GM18858 (cell line): ENCODE results near the gene WNK2.

ENCODE experiments used
- ATAC-seq: cut with Tn5 transposase; IDR thresholded peaks from one replicate; pipeline ENCODE4 v1.9.1; 2021; ENCODE audit not compliant: unreplicated experiment

WNK2 gene

DNA sequence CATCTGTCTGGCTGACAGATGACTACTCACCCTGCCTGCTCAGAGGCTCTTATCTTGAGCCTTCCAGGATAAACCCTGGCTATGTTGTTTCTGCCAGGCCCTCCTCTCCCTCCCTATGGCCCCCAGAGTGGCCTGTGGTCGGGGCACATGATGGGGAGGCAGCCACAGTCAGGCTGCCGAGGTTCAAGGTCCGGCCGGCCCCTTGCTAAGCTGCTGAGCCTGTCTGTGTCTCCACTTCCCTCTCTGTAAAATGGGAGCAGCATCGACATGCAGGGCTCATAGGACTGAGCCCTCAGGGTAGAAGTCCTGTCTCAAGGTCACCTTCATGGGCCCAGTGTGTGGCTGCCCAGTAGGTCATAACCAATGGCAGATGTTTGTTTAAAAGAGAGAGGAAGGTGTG lies 28.5 kb downstream of the WNK2 start:
- no peak for ATAC-seq

DNA sequence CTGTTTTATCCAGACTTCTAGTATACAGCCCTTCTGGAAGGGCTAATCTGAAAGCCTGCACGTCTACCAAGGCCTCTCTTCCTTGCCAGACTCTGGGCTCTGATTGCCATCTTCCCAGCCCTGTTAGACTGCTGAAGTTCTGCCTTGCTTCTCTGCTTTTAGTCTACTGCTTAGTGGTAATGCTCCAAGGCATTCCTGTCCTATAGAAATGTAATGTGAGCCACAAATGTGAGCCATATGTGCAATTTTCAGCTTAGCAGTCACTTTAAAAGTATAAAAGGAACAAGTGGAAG lies 32.1 kb downstream of the WNK2 start:
- no peak for ATAC-seq

DNA sequence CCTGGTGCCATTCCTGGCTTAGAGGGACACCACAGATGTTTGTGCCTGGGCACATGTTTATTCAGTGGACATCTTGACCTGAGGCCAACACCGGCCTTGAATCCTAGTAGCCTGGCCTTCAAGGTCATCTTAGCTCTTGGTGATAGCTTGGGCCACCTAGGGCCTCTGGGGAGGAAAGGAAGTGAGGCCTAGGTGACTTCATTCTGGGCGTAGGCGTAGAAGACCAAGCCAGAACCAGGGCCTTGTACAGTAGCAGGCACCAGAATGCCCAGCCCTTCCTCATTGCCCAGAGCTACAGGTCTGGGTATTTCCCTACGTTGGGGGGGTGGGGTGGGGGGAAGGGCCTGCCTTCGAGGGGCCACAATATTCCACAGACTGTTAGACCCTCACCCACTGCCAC lies 33.8 kb downstream of the WNK2 start:
- no peak for ATAC-seq

DNA sequence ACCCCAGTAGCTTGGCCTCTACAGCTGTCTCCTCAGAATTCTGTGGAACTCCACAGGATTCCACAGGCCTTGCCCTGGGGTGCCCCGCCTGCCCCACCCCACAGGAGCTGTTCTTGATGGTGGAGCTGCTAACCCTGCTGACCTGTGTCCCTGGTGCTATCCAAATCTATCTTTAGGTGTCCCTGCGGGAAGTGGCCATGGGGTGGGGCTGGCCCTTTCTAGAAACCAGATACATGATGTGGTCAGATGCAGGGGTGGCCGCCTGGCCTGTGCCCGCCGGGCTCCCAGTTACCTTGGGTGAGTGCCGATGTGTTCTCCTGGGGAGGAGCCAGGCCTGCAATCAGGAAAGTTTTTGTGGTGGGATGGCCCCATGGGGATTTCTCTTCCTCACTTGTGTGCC lies 34.2 kb downstream of the WNK2 start:
- ATAC-seq: no peak

DNA sequence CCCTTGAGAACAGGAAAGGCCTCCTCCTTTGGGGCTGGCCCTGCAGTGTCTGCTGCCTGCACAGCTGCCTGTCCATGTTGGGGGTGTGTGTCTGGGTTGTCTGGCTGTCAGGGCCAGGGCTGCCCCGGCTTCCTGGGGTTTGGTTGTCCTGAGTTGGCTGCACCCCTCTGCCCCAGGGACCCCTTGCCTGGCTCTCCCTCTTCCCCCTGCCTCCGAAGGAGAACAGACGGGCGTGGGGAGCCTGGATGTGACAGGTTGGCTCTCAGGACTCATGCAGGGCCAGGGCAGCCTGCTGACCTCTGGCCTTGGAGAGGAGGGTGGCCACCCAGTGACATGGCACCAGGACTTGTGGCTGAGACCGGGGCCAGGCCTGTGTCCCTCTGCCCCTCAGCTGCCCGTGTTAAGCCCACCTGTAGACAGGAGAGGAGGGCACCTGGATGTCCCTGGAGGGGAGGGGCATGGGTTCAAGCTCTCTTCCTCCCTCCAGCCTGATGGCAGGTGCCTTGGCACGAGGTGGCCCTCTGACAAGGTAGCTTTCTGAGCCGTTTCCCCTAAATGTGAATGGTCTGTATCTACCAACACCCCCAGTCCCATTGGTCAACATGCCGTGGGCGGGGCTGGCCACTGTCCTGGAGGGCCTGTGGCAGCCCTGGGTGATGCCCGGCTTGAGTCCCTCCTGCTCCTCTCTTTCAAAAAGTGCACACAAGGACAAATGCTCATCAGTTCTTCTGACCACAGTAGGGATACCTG lies 34.9 kb downstream of the WNK2 start:
- ATAC-seq: no peak

DNA sequence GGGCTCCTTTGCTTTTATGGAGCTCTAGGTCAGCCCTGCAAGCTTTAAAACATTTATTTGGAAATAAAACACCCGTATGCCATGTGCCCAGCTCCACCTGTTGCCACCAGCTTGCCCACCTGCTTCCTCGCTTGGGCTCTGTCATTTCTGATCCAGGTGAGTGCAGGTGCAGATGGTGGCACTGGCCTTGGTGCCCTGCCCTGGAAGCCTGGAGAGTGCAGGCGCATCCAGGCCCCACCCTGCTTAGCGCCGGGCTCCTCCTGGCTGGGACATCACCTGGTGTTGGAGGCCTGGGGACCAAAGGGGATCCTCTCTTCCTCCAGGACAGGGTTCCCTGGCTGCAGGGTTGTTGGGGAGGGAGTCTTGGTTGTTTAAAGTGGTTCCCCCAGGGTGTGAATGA lies 35.8 kb downstream of the WNK2 start:
- ATAC-seq: no peak

DNA sequence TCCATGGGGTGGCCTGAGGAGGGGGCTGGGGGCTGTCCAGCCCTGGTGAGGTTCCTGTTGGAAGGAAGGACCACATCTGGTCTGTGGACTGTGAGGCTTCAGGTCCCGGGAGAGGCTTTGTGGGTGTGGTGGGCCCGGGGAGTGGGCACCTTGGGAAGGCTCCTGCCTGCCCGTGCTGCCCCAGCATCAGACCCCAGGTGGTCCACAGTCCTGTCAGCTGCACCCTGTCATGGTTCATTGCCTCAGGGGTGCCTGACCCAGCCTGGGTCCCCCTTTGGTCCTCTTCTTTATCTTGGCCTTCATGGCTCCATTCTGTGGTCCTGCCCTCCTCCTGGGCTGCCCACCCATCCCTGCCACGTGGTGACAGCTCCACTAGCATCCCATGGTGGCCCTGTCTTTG lies 36.7 kb downstream of the WNK2 start:
- ATAC-seq: no peak

DNA sequence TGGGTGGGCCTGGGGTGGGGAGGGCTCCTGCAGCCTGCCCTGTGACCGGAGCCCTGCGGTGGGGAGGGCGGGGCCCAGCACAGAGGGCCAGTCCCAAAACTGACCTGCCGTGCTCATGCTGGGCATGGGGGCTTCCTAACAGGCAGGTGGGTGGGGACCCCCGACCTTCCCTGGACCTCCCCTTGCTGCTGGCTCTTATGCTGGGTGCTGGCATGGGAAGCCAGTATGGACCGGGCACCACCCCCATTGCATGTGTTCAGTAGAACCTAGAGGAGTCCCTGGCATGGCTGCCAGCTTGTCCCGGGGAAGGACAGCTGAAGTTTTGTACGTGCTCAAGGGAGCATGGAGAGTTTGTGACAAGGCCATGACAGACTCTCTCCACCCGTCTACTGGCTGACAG lies 37.1 kb downstream of the WNK2 start:
- no peak for ATAC-seq

DNA sequence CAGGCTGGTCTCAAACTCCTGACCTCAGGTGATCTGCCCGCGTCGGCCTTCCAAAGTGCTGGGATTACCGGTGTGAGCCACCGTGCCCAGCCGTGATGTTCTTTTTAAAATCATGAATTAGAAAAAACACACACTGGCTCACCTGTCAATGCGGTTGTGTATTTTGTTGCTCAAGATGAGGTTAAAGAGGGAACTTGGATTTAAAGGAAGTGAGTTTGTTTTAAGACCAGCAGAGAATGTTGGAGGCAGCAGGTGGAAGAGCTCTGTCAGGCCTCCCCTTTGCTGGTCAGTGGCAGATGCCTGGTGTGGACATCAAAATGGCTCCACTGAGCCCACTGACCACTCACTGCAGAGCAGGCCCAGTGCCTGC lies 38.9 kb downstream of the WNK2 start:
- no peak for ATAC-seq

DNA sequence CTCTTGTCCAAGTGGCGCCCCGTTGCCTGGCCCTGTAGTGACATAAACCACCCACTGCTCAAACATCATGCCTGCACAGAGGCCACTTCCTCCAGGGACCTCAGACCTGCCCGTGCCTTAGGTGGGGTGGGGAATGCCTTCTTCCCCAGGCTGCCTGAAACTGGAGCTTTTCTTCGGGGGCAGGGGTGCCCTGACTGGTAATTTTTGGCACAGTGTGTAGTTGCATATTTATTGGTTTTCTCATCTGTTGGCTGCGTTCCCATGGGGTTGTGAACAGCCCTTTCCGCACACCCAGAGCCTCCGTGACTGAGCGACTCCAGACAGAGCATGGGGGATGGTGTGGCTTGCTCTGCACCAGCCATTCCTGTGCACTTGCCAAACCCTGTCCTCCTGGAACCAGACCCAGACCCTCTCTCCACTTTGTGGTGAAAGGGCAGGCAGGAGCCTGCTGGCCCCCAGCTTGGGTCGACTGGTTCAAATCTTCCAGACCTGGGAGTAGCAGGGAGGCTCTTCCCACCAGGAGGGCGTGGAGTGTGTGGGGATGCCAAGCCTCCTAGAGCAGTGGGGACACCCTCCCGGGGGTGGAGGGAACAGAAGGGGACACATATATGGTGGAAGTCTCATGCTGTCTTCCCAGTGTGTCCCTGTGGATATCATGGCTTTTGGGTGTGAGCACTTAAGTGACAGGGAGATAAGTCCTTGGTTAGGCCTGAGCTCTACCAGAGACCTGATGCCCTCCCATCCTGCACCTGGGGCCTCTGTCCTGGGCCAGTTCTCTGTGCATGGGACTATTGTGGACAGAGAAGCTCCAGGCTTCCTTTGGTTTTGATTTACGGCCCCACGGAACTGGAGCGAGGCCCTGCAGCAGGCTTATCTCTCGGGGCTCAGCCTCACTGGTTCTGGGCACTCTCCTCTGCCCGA lies 39.6 kb downstream of the WNK2 start:
- ATAC-seq: no peak

DNA sequence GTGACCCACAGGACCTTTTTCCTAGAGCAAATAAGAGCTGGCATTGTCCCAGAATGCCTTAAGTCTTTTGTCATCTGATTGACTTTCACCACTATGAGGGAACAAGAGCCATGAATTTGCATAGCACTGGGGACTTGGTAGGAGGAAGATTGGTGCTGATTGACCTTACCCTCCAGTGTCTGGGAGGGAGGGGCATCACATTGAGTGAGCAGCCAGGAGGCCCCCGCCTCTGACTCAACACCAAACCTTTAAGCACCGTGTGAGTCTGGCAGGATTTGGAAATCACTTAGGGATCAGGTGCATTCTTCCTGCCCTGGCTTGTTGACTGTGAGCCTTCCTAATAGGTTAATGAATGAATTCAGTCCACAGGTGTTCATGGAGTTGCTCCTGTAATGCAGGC lies 40.7 kb downstream of the WNK2 start:
- no peak for ATAC-seq

DNA sequence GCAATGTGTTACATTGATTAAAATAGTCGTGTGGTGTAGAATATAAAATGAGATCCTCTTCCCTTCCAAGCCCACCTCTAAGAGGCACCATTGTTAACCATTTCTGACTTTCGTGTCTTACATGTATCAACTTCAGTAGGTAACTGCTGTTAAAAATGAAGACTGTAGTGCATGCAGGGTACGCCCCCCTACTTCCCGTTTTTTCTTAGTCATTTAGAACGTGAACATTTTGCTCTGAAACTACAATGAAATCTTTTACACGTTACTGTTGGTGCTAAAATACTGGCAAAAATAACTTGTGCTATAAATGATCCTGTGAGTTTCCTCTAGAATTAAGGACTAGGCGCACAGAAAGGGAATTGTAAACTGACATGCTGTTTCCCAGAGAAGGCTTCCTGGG lies 41.5 kb downstream of the WNK2 start:
- no peak for ATAC-seq

DNA sequence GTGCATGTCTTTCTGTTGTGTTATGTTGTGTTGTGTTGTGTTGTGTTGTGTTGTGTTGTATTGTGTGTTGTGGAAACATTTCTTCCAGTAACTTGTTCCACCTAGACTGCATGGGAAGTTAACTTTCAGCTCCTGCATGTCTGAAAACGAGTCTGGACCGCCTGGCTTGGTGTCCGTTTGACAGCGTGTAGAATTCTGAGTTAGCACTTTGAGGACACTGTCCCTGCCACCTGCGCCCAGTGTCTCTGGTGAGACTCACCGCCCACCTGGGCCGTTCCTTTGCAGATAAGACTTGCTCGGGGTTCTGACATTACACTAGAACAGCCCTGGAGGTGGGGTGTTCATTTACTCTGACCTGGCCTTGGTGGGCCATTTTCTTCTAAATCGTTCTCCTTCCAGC lies 42.0 kb downstream of the WNK2 start:
- ATAC-seq: no peak

DNA sequence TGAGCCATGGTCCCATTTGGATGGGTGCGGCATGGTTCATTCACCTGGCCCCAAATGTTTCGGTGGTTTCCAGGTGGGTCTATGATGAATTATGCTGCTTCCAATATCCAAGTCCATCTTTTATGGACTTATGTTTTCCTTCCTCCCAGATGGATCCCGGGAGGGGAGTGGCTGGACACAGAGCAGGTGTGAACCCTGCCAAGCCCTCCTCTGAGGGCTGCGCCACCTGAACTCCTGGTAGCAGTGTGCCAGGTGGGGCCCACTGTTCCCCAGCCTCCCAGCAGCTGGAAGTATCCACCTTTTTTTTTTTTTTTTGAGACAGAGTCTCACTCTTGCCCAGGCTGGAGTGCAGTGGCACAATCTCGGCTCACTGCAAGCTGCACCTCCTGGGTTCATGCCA lies 42.9 kb downstream of the WNK2 start:
- ATAC-seq: no peak

DNA sequence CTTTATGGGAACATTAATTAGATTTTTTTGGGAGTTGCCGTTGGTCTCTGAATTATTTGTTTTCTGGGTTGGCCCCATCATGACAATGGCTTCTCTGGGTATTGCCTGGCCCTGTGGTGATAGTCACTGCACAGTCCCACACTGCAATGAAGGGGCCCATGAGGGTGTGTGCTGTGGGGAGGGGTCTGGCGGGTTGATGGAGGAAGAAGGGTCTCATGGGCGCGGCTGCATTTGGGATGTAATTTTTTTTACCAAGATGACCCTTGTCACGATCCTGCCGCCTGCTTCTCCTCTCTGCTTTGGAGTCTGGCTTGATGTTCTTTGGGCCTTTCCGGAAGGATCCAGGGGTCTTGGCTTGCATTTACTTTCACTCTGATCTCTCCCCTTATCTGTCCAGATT lies 44.1 kb downstream of the WNK2 start:
- ATAC-seq: no peak

DNA sequence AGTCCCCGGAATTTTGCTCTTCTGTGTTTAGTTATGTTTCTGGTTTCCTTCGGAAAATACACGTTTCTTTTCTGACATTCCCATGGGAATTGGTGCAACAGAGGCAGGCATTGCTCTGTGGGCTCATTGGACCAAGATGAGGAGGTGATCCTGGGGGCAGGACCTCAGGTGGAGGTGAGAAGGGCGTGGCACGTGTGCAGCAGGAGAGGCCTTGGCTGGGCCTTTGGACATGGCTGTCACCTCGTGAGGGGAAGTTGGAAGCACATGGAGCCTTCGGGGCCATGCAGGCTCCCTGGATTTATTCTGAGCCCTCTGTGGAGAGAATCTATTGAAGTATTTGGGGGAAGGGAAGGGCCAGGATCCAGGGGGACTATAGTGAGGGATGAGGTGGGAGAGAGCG lies 44.5 kb downstream of the WNK2 start:
- ATAC-seq: no peak

DNA sequence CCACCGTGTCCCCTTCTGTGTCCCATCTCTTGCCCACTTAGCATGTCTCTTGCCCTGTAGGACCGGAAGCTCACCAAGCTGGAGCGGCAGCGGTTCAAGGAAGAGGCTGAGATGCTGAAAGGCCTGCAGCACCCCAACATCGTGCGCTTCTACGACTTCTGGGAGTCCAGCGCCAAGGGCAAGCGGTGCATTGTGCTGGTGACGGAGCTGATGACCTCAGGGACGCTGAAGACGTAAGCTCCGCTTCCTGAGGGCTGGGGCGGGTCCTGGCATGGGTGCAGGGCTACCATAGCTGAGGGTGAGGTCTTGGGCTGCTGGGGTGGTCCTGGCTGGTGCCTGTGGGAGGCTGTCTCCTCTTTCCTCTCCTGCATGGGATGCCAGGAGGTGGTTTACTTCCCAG lies 45.7 kb downstream of the WNK2 start:
- no peak for ATAC-seq

DNA sequence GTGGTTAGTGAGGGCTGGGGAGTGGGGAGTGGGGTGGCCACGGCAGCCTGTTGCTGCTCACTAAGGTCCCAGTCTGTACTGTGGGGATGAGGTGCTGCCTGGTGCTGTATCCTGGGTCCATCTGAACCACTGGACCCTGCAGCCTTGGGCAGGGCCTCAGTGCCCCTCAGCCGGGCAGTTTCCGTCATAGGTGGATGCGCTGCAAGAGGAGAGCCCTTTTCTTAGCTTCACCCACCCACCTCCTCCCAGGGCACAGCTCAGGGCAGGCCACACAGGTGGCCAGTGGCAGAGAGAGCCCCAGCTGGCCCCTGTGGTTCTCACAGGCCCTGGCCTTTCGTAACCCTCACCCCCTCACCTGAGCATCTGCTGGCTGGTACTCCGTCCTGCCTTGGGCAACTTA lies 46.2 kb downstream of the WNK2 start:
- no peak for ATAC-seq

DNA sequence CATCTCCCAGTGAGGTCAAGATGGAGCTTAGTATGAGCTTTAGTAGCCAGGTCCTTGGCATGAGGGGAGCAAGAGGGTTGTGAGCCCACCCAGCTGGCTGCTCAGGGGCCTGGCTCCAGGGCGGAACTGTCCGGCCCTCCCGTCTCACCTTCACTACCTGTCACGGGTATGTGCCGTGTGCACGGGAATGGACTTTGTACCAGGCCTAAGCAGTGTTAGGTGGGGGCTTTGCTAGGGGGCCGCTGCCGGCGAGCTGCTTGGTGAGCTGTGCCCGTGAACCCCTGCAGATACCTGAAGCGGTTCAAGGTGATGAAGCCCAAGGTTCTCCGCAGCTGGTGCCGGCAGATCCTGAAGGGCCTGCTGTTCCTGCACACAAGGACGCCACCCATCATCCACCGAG lies 46.7 kb downstream of the WNK2 start:
- ATAC-seq: no peak

DNA sequence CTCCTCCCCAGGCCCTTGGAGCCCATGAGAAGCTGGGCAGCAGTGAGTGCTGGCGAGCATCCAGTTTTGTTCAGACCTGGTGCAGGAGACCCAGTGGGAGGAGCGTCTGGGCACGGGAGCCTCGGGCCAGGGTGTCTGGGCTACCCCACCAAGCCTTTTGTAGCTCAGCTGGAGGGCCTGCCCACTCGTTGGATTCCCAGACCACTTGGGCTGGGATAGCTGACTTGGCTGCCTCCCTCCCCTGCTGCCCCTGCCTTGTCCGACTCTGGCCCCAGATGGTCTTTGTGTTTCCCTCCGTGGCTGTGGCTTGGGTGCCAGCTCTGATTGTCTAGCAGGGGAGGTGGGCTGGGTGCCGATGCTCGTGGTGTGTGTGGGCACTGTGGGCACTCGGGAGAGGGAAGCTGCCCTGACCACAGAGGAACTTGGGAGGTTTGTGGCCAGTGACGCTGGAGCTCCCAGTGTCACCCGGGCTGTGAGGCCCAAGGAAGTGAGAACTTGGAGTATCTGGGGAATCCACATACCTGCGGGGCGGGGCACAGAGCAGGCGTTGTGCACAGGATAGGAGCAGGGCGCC lies 47.3 kb downstream of the WNK2 start:
- no peak for ATAC-seq

DNA sequence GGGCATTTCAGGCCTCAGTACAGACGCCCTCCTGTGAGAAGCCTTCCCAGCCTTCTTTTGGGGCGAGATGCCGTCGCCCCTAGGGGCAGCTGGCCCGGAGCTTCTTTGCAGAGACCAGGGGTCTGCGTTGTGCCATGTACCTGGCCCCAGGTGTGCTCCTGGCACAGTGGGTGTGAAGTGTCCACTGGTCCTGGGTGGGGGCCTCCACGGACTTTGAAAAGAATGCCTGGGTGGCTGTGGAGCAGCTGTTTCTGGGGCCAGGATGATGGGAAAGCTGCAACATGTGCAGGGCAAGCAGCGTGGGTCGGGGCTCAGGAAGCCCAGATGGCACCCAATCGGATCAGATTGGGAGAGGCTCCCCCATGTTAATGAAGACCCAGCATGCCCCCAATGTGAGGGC lies 47.8 kb downstream of the WNK2 start:
- ATAC-seq: no peak

DNA sequence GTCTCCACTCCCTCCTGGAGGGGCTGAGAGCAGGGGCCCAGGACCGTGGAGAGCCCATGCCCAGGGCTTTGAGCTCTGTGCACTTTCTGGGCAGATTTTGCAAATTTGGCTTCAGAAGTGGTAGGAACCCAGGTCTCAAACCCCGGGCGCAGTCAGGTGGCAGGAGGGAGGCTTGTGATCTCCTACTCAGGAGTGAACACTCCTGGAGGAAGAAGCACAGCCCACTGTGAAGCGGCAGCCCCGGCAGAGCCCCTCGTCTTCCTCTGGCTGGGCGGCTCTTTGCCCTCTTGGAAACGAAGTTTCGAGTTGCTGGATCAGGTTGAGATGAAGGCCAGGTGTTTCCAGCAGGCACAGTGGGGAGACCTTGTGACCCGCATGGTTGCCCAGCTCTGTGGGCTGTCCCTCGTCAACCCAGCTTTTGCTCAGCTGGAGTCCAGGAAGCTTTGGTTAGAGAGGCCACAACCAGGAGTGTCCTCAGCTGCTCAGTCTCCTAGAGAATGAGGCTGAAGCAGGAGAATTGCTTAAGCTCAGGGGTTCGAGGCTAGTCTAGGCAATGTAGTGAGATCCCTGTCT lies 48.5 kb downstream of the WNK2 start:
- no peak for ATAC-seq
